WTC11 (cell line): ENCODE data around the gene F2R. TPM values are rescaled to one million over a fixed set of nuclear protein-coding genes. Genes with fewer than 3 reads are reported as not detected.

ENCODE experiments used
- ATAC-seq: fragments of 200-7000 bp; cut with Tn5 transposase; 2 replicates; pipeline ENCODE4 v1.10.0; 2021; ENCODE audit warnings: mild to moderate bottlenecking, moderate library complexity
- CTCF ChIA-PET: fragments of 300-600 bp; sonication (Branson Sonifier 250); formaldehyde crosslinking; loops from one replicate; lab custom pipeline; 2021; ENCODE audit warnings: antibody characterized with exemption; lab: Charles Lee
- POLR2A ChIA-PET: fragments of 350-600 bp; sonication (Branson Sonifier 250); formaldehyde crosslinking; loops from one replicate; lab custom pipeline; 2021; ENCODE audit warnings: antibody characterized with exemption; lab: Charles Lee
- DNase-seq: peaks from one replicate; pipeline ENCODE4 v3.0.0; 2021; ENCODE audit warnings: low spot score
- H3K27ac Mint-ChIP-seq: 2 replicates; pipeline ENCODE4 v1.8.0; 2021; ENCODE audit warnings: mixed read lengths
- H3K27me3 Mint-ChIP-seq: 2 replicates; pipeline ENCODE4 v1.8.0; 2021; ENCODE audit warnings: low read depth, mild to moderate bottlenecking, moderate library complexity, mixed read lengths
- H3K36me3 Mint-ChIP-seq: 2 replicates; pipeline ENCODE4 v1.8.0; 2021; ENCODE audit warnings: mixed read lengths
- H3K4me1 Mint-ChIP-seq: 2 replicates; pipeline ENCODE4 v1.8.0; 2022; ENCODE audit warnings: mixed read lengths
- H3K4me3 Mint-ChIP-seq: 2 replicates; pipeline ENCODE4 v1.8.0; 2021; ENCODE audit warnings: mild to moderate bottlenecking, moderate library complexity, mixed read lengths
- H3K9me3 Mint-ChIP-seq: 2 replicates; pipeline ENCODE4 v1.8.0; 2021; ENCODE audit warnings: mixed read lengths
- ETV6 ChIP-seq: sonication (generic); formaldehyde crosslinking; IDR thresholded peaks from 2 replicates; pipeline ENCODE4 v1.8.1; 2022; ENCODE audit warnings: mild to moderate bottlenecking, missing genetic modification reagents
- MYBL2 ChIP-seq: sonication (generic); formaldehyde crosslinking; IDR thresholded peaks from 2 replicates; pipeline ENCODE4 v1.8.1; 2023; ENCODE audit warnings: mild to moderate bottlenecking, moderate library complexity, missing genetic modification reagents
- NFATC4 ChIP-seq: fragments of 250-450 bp; sonication (Bioruptor Pico); IDR thresholded peaks from 2 replicates; pipeline ENCODE4 v1.9.0; 2021; ENCODE audit warnings: mild to moderate bottlenecking
- NR1H2 ChIP-seq: sonication (generic); formaldehyde crosslinking; IDR thresholded peaks from 2 replicates; pipeline ENCODE4 v1.9.0; 2021; ENCODE audit warnings: mild to moderate bottlenecking, moderate library complexity, missing genetic modification reagents
- TEAD4 ChIP-seq: sonication (generic); formaldehyde crosslinking; IDR thresholded peaks from 2 replicates; pipeline ENCODE4 v1.8.0; 2022; ENCODE audit warnings: mild to moderate bottlenecking, missing genetic modification reagents
- ZNF219 ChIP-seq: sonication (generic); formaldehyde crosslinking; IDR thresholded peaks from 2 replicates; pipeline ENCODE4 v1.8.0; 2023; ENCODE audit warnings: missing genetic modification reagents, mild to moderate bottlenecking, borderline replicate concordance
- ZNF416 ChIP-seq: fragments of 250-450 bp; sonication (Bioruptor Pico); IDR thresholded peaks from 2 replicates; pipeline ENCODE4 v1.9.0; 2021; ENCODE audit warnings: mild to moderate bottlenecking, inconsistent platforms
- total RNA-seq: library from RNA; stranded (reverse); gene quantifications from 3 replicates; pipeline ENCODE4 v1.2.3, GENCODE V29; 2021
- TF ChIP-seq, protein P1 (sequence below): sonication (generic); formaldehyde crosslinking; IDR thresholded peaks from 2 replicates; pipeline ENCODE4 v1.8.1; 2022; ENCODE audit warnings: missing genetic modification reagents, borderline replicate concordance
- TF ChIP-seq, protein P2 (sequence below): sonication (generic); formaldehyde crosslinking; IDR thresholded peaks from 2 replicates; pipeline ENCODE4 v1.8.1; 2022; ENCODE audit warnings: mild to moderate bottlenecking, moderate library complexity, missing genetic modification reagents
- TF ChIP-seq, protein P3 (sequence below): sonication (generic); formaldehyde crosslinking; IDR thresholded peaks from 2 replicates; pipeline ENCODE4 v1.8.0; 2023; ENCODE audit warnings: missing genetic modification reagents, mild to moderate bottlenecking, borderline replicate concordance
- TF ChIP-seq, protein P4 (sequence below): fragments of 250-450 bp; sonication (Bioruptor Pico); IDR thresholded peaks from 2 replicates; pipeline ENCODE4 v1.9.0; 2021; ENCODE audit warnings: mild to moderate bottlenecking
- TF ChIP-seq, protein P5 (sequence below): fragments of 250-450 bp; sonication (Bioruptor Pico); IDR thresholded peaks from 2 replicates; pipeline ENCODE4 v1.9.0; 2021; ENCODE audit warnings: moderate library complexity, mild to moderate bottlenecking, inconsistent platforms, borderline replicate concordance
- TF ChIP-seq, protein P6 (sequence below): fragments of 250-450 bp; sonication (Bioruptor Pico); conservative IDR thresholded peaks from 2 replicates; pipeline ENCODE4 v1.9.0; 2021; ENCODE audit warnings: mild to moderate bottlenecking

Gene F2R
- total RNA-seq, 1 experiment from 2014 or later, result 18.4 TPM

DNA sequence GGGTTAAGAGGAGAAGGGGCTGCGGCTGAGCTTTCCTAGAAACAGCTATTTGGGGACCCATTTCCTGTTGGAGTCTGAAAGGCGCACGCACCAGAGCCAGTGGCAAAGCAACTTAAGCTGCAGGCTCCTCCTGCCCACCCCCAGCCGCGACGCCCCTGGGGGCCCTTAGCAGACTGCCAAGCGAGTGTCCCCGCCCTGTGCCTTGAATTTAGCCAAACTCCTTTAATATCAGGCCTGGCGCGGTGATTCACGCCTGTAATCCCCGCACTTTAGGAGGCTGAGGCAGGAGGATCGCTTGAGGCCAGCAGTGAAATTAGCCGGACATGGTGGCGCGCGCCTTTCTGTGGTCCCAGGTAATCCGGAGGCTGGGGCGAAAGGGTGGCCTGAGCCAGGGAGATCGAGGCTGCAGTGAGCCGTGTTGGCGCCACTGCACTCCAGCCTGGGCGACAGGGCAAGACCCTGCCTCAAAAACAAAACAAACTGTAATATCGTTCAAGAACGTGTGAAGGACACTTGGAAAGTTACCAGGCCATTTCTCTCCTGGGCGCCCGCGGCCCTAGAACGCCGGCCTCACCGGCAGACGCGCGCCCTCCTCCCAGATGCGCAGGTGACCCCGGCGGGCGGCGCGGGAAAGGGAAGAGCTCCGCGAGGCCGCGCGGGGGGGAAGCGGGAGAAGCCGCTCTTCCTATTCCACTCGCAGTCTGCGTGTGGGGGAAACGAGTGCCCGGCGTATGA lies 1.0 kb upstream of the F2R start (continued):
- TF ChIP-seq ZNF416 (CRISPR knock-in tag) (no peak), MYBL2 (CRISPR knock-in tag) (0 out of 2 replicates have a peak, but pooled peaks have one; percentile 41), TEAD4 (CRISPR knock-in tag) (no peak), NR1H2 (CRISPR knock-in tag) (no peak)
- TF ChIP-seq, protein P1, sequence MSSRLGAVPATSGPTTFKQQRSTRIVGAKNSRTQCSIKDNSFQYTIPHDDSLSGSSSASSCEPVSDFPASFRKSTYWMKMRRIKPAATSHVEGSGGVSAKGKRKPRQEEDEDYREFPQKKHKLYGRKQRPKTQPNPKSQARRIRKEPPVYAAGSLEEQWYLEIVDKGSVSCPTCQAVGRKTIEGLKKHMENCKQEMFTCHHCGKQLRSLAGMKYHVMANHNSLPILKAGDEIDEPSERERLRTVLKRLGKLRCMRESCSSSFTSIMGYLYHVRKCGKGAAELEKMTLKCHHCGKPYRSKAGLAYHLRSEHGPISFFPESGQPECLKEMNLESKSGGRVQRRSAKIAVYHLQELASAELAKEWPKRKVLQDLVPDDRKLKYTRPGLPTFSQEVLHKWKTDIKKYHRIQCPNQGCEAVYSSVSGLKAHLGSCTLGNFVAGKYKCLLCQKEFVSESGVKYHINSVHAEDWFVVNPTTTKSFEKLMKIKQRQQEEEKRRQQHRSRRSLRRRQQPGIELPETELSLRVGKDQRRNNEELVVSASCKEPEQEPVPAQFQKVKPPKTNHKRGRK (CRISPR knock-in tag), result no peak

DNA sequence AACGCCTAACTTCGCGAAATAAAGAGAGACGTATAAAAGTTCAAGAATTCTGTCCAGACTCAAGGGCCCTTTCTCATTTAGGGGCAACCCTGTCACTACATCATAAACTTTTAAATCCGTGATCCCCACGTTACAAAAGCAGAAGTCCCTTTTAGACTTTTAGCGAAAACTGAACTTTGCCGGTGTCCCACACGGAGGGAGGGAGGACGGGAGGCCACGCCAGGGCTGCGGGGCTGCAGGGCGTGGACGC lies 515 bp upstream of the F2R start:
- peak overlapping the region; percentile 89 for H3K4me3 Mint-ChIP-seq
- CTCF ChIA-PET, result interaction anchor here (0.6 to 1.5 kb wide), 4 partner anchors 59 to 310 kb away, joined by 3 to 8 read pairs (median 4); no protein-coding TSS in a partner anchor

DNA sequence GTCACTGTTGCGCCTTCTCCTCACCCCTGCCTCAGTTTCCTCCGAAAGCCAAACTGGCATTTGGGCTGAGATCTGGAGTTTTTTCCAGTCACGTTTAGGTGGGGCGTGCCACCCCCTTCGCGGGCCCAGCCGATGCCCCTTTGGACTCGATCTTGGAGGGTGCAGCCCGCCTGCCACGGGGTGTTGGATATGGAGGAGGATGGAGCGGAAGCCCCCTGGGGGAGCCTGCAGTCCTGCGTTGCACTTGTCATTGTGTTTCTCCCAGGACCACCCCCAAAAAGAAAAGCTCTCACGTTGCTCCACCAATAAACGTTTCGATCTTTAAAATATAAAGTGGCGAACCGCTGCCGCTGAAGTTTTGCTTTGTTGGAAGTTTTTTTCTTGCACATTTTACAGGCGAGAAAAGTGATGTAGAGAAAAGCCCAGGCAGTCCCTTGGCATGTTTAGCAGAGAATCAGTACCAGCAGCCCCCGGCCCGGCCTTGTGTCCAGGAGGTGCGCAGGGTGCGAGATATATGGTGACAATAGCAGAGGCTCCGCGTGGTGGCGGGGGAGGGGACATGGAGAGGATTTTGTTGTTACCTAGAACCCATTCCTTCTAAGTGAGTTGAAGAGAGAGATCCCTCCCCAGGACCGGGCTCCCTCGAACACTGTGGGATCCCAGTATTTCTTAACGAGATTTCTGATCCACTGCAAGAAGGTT lies 681 bp downstream of the F2R start:
- no peaks in the 10 kb centered on the region for H3K36me3 Mint-ChIP-seq
- TF ChIP-seq ETV6 (peak; percentile 1; the same call in 1 of the 2 replicates), NFATC4 (no peak), ZNF219 (CRISPR knock-in tag) (0 out of 2 replicates have a peak, but pooled peaks have one; percentile 52)
- TF ChIP-seq, protein P2, sequence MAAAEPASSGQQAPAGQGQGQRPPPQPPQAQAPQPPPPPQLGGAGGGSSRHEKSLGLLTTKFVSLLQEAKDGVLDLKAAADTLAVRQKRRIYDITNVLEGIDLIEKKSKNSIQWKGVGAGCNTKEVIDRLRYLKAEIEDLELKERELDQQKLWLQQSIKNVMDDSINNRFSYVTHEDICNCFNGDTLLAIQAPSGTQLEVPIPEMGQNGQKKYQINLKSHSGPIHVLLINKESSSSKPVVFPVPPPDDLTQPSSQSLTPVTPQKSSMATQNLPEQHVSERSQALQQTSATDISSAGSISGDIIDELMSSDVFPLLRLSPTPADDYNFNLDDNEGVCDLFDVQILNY (CRISPR knock-in tag), result no peak
- TF ChIP-seq, protein P3, sequence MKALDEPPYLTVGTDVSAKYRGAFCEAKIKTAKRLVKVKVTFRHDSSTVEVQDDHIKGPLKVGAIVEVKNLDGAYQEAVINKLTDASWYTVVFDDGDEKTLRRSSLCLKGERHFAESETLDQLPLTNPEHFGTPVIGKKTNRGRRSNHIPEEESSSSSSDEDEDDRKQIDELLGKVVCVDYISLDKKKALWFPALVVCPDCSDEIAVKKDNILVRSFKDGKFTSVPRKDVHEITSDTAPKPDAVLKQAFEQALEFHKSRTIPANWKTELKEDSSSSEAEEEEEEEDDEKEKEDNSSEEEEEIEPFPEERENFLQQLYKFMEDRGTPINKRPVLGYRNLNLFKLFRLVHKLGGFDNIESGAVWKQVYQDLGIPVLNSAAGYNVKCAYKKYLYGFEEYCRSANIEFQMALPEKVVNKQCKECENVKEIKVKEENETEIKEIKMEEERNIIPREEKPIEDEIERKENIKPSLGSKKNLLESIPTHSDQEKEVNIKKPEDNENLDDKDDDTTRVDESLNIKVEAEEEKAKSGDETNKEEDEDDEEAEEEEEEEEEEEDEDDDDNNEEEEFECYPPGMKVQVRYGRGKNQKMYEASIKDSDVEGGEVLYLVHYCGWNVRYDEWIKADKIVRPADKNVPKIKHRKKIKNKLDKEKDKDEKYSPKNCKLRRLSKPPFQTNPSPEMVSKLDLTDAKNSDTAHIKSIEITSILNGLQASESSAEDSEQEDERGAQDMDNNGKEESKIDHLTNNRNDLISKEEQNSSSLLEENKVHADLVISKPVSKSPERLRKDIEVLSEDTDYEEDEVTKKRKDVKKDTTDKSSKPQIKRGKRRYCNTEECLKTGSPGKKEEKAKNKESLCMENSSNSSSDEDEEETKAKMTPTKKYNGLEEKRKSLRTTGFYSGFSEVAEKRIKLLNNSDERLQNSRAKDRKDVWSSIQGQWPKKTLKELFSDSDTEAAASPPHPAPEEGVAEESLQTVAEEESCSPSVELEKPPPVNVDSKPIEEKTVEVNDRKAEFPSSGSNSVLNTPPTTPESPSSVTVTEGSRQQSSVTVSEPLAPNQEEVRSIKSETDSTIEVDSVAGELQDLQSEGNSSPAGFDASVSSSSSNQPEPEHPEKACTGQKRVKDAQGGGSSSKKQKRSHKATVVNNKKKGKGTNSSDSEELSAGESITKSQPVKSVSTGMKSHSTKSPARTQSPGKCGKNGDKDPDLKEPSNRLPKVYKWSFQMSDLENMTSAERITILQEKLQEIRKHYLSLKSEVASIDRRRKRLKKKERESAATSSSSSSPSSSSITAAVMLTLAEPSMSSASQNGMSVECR (CRISPR knock-in tag), result 0 out of 2 replicates have a peak, but pooled peaks have one; percentile 11
- TF ChIP-seq, protein P4, sequence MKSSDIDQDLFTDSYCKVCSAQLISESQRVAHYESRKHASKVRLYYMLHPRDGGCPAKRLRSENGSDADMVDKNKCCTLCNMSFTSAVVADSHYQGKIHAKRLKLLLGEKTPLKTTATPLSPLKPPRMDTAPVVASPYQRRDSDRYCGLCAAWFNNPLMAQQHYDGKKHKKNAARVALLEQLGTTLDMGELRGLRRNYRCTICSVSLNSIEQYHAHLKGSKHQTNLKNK (CRISPR knock-in tag), result no peak
- TF ChIP-seq, protein P5, sequence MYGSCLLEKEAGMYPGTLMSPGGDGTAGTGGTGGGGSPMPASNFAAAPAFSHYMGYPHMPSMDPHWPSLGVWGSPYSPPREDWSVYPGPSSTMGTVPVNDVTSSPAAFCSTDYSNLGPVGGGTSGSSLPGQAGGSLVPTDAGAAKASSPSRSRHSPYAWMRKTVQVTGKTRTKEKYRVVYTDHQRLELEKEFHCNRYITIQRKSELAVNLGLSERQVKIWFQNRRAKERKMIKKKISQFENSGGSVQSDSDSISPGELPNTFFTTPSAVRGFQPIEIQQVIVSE (CRISPR knock-in tag), result no peak
- TF ChIP-seq, all 79 proteins: peak for 3
- Mint-ChIP-seq H3K9me3 (no peaks in the 10 kb centered on the region), H3K4me1 (peaks cover 28% of the 10 kb centered on the region), H3K27me3 (peaks cover 34% of the 10 kb centered on the region), H3K4me3 (peak overlapping the region; percentile 89), H3K27ac (no peak overlapping the region)
- DNase-seq, result peak; percentile 37
- peak; percentile 8 for ATAC-seq
- ChIA-PET POLR2A (no interaction called here), CTCF (interaction anchor here (0.8 to 3.0 kb wide), 3 partner anchors 58 to 103 kb away, joined by 3 to 19 read pairs (median 5); partner anchors contain the start of gene F2RL1)

More for the DNA sequence above, 515 bp upstream of the F2R start:
- TF ChIP-seq MYBL2 (CRISPR knock-in tag), result 0 out of 2 replicates have a peak, but pooled peaks have one; percentile 13
- TF ChIP-seq, protein P6, sequence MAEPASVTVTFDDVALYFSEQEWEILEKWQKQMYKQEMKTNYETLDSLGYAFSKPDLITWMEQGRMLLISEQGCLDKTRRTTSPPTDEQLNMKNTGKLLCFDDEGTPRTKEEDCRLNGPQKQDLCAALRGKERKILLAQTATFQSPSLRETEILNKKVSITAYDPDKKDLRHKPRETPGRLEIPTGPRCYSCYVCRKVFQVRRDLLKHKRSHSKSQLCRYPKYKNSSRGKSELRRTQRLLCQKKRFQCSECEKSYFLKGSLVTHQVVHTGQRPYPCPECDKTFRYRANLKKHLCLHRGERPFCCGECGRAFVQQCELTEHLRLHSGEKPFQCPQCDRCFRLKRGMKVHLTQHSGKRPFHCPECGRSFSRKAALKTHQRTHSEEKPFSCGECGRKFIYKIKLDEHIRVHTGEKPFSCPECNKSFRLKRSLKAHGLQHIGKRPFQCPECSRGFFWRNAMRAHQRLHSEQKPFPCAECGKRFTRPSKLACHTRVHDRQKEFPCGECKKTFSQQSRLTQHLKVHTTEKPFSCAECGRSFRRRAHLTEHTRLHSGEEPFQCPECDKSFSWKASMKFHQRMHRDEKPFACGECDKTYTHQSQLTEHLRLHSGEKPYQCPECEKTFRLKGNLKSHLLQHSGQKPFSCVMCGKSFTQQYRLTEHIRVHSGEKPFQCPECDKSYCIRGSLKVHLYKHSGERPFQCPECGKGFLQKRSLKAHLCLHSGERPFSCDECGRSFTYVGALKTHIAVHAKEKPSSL (CRISPR knock-in tag), result no peak
- ATAC-seq, result no peak
- Mint-ChIP-seq H3K27me3 (peaks cover 34% of the 10 kb centered on the region), H3K36me3 (no peaks in the 10 kb centered on the region), H3K9me3 (no peaks in the 10 kb centered on the region), H3K27ac (no peak overlapping the region), H3K4me1 (peaks cover 28% of the 10 kb centered on the region)
- DNase-seq, result no peak
- POLR2A ChIA-PET, result no interaction called here
